ENCODE data around the gene CRELD1. TPM values are rescaled to one million over a fixed set of nuclear protein-coding genes. Genes with fewer than 3 reads are reported as not detected.
"Not testable (repeated sequence)": the region's sequence is repeated elsewhere in the genome, so short reads cannot be mapped to it uniquely, and the experiment has no call there.

The CRELD1 gene
- total RNA-seq, 1 experiment from 2014 or later = 13.2 TPM

- POLR2A ChIA-PET (ENCODE audit: low non-redundant PET); H3K27ac ChIP-seq (ENCODE audit: low read depth, low read length, poor library complexity, severe bottlenecking); H3K4me3 ChIP-seq (ENCODE audit: low read depth, low read length, poor library complexity, severe bottlenecking); BruUV-seq (replicated peaks); H3K4me1 ChIP-seq (ENCODE audit: insufficient read depth, low read length, poor library complexity, severe bottlenecking); DNase-seq (ENCODE audit: low spot score); intact Hi-C loops (cut with micrococcal nuclease; ENCODE audit: unreplicated experiment); H3K27me3 ChIP-seq (replicated peaks; ENCODE audit: insufficient read depth, low read depth, low read length, poor library complexity); CTCF ChIA-PET; H3K9me3 ChIP-seq (ENCODE audit: low read depth, low read length, poor library complexity, severe bottlenecking): not testable (repeated sequence)
- H3K36me3 ChIP-seq (ENCODE audit: insufficient read depth, low read length, poor library complexity, severe bottlenecking) = peaks cover 23% of the 10 kb centered on the region
Observed at GRCh38 chr3:9896755-9897407, 36.8 kb upstream of the CRELD1 start.

GRCh38 chr3:9897408-9898372 is 35.9 kb upstream of the CRELD1 start:
- H3K4me3 ChIP-seq (ENCODE audit: low read depth, low read length, poor library complexity, severe bottlenecking) = no peak overlapping the region
- no peak overlapping the region for H3K27ac ChIP-seq (ENCODE audit: low read depth, low read length, poor library complexity, severe bottlenecking)
- peaks cover 3% of the 10 kb centered on the region for H3K4me1 ChIP-seq (ENCODE audit: insufficient read depth, low read length, poor library complexity, severe bottlenecking)
- ChIA-PET POLR2A (ENCODE audit: low non-redundant PET) (no interaction called here), CTCF (no interaction called here)
- intact Hi-C loops (cut with micrococcal nuclease; ENCODE audit: unreplicated experiment) = no loop called here
- no peak for TF ChIP-seq CTCF (conservative IDR thresholded peaks at IDR 0.05; ENCODE audit: low read depth, low read length)
- no peaks in the 10 kb centered on the region for H3K9me3 ChIP-seq (ENCODE audit: low read depth, low read length, poor library complexity, severe bottlenecking)
- BruUV-seq (replicated peaks) = no TSS peak
- DNase-seq (ENCODE audit: low spot score) = no peak
- no peaks in the 10 kb centered on the region for H3K27me3 ChIP-seq (replicated peaks; ENCODE audit: insufficient read depth, low read depth, low read length, poor library complexity)
- H3K36me3 ChIP-seq (ENCODE audit: insufficient read depth, low read length, poor library complexity, severe bottlenecking) = peaks cover 15% of the 10 kb centered on the region

GRCh38 chr3:9898467-9899241 is 35.0 kb upstream of the CRELD1 start:
- TF ChIP-seq EZH2 (IDR thresholded peaks at IDR 0.05; ENCODE audit: borderline replicate concordance, low read depth, low read length, poor library complexity, severe bottlenecking) (no peak), CTCF (conservative IDR thresholded peaks at IDR 0.05; ENCODE audit: low read depth, low read length) (no peak)
- no peak for DNase-seq (ENCODE audit: low spot score)
- BruUV-seq (replicated peaks) = no TSS peak
- H3K27me3 ChIP-seq (replicated peaks; ENCODE audit: insufficient read depth, low read depth, low read length, poor library complexity) = no peaks in the 10 kb centered on the region
- peaks cover 13% of the 10 kb centered on the region for H3K4me1 ChIP-seq (ENCODE audit: insufficient read depth, low read length, poor library complexity, severe bottlenecking)
- H3K4me3 ChIP-seq (ENCODE audit: low read depth, low read length, poor library complexity, severe bottlenecking) = no peak overlapping the region
- no peak overlapping the region for H3K27ac ChIP-seq (ENCODE audit: low read depth, low read length, poor library complexity, severe bottlenecking)
- no peaks in the 10 kb centered on the region for H3K9me3 ChIP-seq (ENCODE audit: low read depth, low read length, poor library complexity, severe bottlenecking)
- ChIA-PET POLR2A (ENCODE audit: low non-redundant PET) (no interaction called here), CTCF (no interaction called here)
- peaks cover 5% of the 10 kb centered on the region for H3K36me3 ChIP-seq (ENCODE audit: insufficient read depth, low read length, poor library complexity, severe bottlenecking)
- intact Hi-C loops (cut with micrococcal nuclease; ENCODE audit: unreplicated experiment) = no loop called here

Measured in A673 (cell line).